H9 (cell line): Measurements from ENCODE around the gene RBM27. TPM values are rescaled to one million over a fixed set of nuclear protein-coding genes. Genes with fewer than 3 reads are reported as not detected.
A peak's percentile ranks its signal among the peaks of the same experiment; 100 is the strongest.

Experiments
- DNase-seq: peaks from one replicate; pipeline ENCODE4 v3.0.0-alpha.2; 2017
- H2AFZ ChIP-seq: one replicate; pipeline ENCODE4 v1.6.1; 2013; ENCODE audit warnings: mild to moderate bottlenecking, low read length, control low read depth, moderate library complexity
- H2AK5ac ChIP-seq: 2 replicates; pipeline ENCODE4 v1.6.1; 2013; ENCODE audit warnings: low read length, control low read depth, mixed read lengths; ENCODE audit not compliant: insufficient read length
- H2BK120ac ChIP-seq: one replicate; pipeline ENCODE4 v1.6.1; 2013; ENCODE audit warnings: low read depth, mild to moderate bottlenecking, low read length, control low read depth, inconsistent platforms; ENCODE audit not compliant: poor library complexity, severe bottlenecking
- H2BK12ac ChIP-seq: 2 replicates; pipeline ENCODE4 v1.6.1; 2013; ENCODE audit warnings: low read length, control low read depth, mixed read lengths, low read depth; ENCODE audit not compliant: insufficient read length
- H2BK15ac ChIP-seq: 2 replicates; pipeline ENCODE4 v1.6.1; 2013; ENCODE audit warnings: low read depth, low read length, control low read depth
- H2BK20ac ChIP-seq: one replicate; pipeline ENCODE4 v1.6.1; 2013; ENCODE audit warnings: low read depth, mild to moderate bottlenecking, low read length, control low read depth, inconsistent platforms; ENCODE audit not compliant: poor library complexity, severe bottlenecking
- H2BK5ac ChIP-seq: 2 replicates; pipeline ENCODE4 v1.6.1; 2013; ENCODE audit warnings: low read length, control low read depth, mixed read lengths; ENCODE audit not compliant: insufficient read length
- H3K14ac ChIP-seq: 2 replicates; pipeline ENCODE4 v1.6.1; 2013; ENCODE audit warnings: low read length, control low read depth; ENCODE audit not compliant: insufficient read depth
- H3K18ac ChIP-seq: 2 replicates; pipeline ENCODE4 v1.6.1; 2013; ENCODE audit warnings: low read depth, mild to moderate bottlenecking, mixed read lengths, low read length, control low read depth; ENCODE audit not compliant: insufficient read length
- H3K23ac ChIP-seq: 2 replicates; pipeline ENCODE4 v1.6.1; 2013; ENCODE audit warnings: low read length, control low read depth, mixed read lengths, low read depth; ENCODE audit not compliant: insufficient read length
- H3K23me2 ChIP-seq: 2 replicates; pipeline ENCODE4 v1.6.1; 2013; ENCODE audit warnings: low read depth, mild to moderate bottlenecking, mixed read lengths, low read length, control low read depth; ENCODE audit not compliant: insufficient read length, poor library complexity, severe bottlenecking
- H3K27ac ChIP-seq: 2 replicates; pipeline ENCODE4 v1.5.1; 2013; ENCODE audit warnings: low read length, control low read depth, mixed read lengths, low read depth; ENCODE audit not compliant: insufficient read length
- H3K27me3 ChIP-seq: 2 replicates; pipeline ENCODE4 v1.6.1; 2013; ENCODE audit warnings: low read length, control low read depth, inconsistent platforms; ENCODE audit not compliant: insufficient read depth
- H3K4ac ChIP-seq: 2 replicates; pipeline ENCODE4 v1.6.1; 2013; ENCODE audit warnings: low read depth, mild to moderate bottlenecking, control low read depth, inconsistent platforms, low read length, moderate library complexity
- H3K4me1 ChIP-seq: 2 replicates; pipeline ENCODE4 v1.6.1; 2013; ENCODE audit warnings: low read length, control low read depth, inconsistent platforms; ENCODE audit not compliant: insufficient read depth
- H3K4me2 ChIP-seq: 2 replicates; pipeline ENCODE4 v1.6.1; 2013; ENCODE audit warnings: low read length, control low read depth, mixed read lengths; ENCODE audit not compliant: insufficient read length, insufficient read depth
- H3K56ac ChIP-seq: 2 replicates; pipeline ENCODE4 v1.6.1; 2013; ENCODE audit warnings: low read depth, mild to moderate bottlenecking, mixed read lengths, low read length, control low read depth; ENCODE audit not compliant: insufficient read length
- H3K79me1 ChIP-seq: 2 replicates; pipeline ENCODE4 v1.6.1; 2013; ENCODE audit warnings: low read depth, mild to moderate bottlenecking, moderate library complexity, low read length, control low read depth, inconsistent platforms; ENCODE audit not compliant: insufficient read depth, poor library complexity, severe bottlenecking
- H3K79me2 ChIP-seq: 2 replicates; pipeline ENCODE4 v1.6.1; 2013; ENCODE audit warnings: low read length, control low read depth, inconsistent platforms; ENCODE audit not compliant: insufficient read depth
- H3K9ac ChIP-seq: 2 replicates; pipeline ENCODE4 v1.6.1; 2013; ENCODE audit warnings: low read length, control low read depth, mixed read lengths; ENCODE audit not compliant: insufficient read length; ENCODE audit errors: extremely low read depth
- H3K9me3 ChIP-seq: one replicate; pipeline ENCODE4 v1.6.1; 2013; ENCODE audit warnings: low read depth, low read length, inconsistent platforms; ENCODE audit not compliant: control insufficient read depth
- H3T11ph ChIP-seq: one replicate; pipeline ENCODE4 v1.6.1; 2013; ENCODE audit warnings: mild to moderate bottlenecking, low read length, control low read depth, inconsistent platforms
- H4K20me1 ChIP-seq: one replicate; pipeline ENCODE4 v1.6.1; 2013; ENCODE audit not compliant: control insufficient read depth, insufficient read length, insufficient read depth
- H4K5ac ChIP-seq: 2 replicates; pipeline ENCODE4 v1.6.1; 2013; ENCODE audit warnings: low read depth, mild to moderate bottlenecking, mixed read lengths, low read length, control low read depth; ENCODE audit not compliant: insufficient read length
- H4K8ac ChIP-seq: replicated peaks from 2 replicates; pipeline ENCODE4 v1.6.1; 2013; ENCODE audit warnings: low read length, control low read depth, mixed read lengths, low read depth; ENCODE audit not compliant: insufficient read length
- H4K91ac ChIP-seq: 2 replicates; pipeline ENCODE4 v1.6.1; 2013; ENCODE audit warnings: low read depth, mild to moderate bottlenecking, moderate library complexity, mixed read lengths, low read length, control low read depth; ENCODE audit not compliant: insufficient read length
- H3K27ac Mint-ChIP-seq, 3 experiments: 2 replicates in 2 of 3; 3 replicates in 1 of 3; pipeline ENCODE4 v1.8.0; 2020 to 2021; ENCODE audit warnings: mixed read lengths in 3 of 3, mild to moderate bottlenecking in 1 of 3, moderate library complexity in 1 of 3
- H3K27me3 Mint-ChIP-seq: 2 replicates; pipeline ENCODE4 v1.8.0; 2021; ENCODE audit warnings: low read depth, mild to moderate bottlenecking, moderate library complexity, mixed read lengths
- H3K36me3 Mint-ChIP-seq, 3 experiments: 2 replicates in 2 of 3; 3 replicates in 1 of 3; pipeline ENCODE4 v1.8.0; 2020 to 2021; ENCODE audit warnings: low read depth in 3 of 3, mixed read lengths in 3 of 3; ENCODE audit not compliant: insufficient read depth in 1 of 3
- H3K4me1 Mint-ChIP-seq, 2 experiments: 2 replicates each; pipeline ENCODE4 v1.8.0; 2020; ENCODE audit warnings: mixed read lengths in 2 of 2
- H3K4me3 Mint-ChIP-seq, 2 experiments: 2 replicates in 1 of 2; 3 replicates in 1 of 2; pipeline ENCODE4 v1.8.0; 2020 to 2021; ENCODE audit warnings: mild to moderate bottlenecking in 2 of 2, mixed read lengths in 2 of 2, moderate library complexity in 1 of 2
- H3K9me3 Mint-ChIP-seq, 2 experiments: 2 replicates in 1 of 2; 3 replicates in 1 of 2; pipeline ENCODE4 v1.8.0; 2020; ENCODE audit warnings: mild to moderate bottlenecking in 2 of 2, mixed read lengths in 2 of 2, moderate library complexity in 1 of 2
- CTCF ChIP-seq: fragments of 200-600 bp; sonication (generic); conservative IDR thresholded peaks from 3 replicates; pipeline ENCODE4 v1.8.0; 2021; ENCODE audit warnings: antibody characterized with exemption, mild to moderate bottlenecking
- WGBS: extraction: QIAGEN DNeasy Blood & Tissue Kit; methylation state at CpG from one replicate; pipeline ENCODE4 v1.1.7; 2013; ENCODE audit warnings: missing lambda C conversion rate, low lambda C conversion rate, mixed read lengths; ENCODE audit not compliant: insufficient read length; ENCODE audit errors: extremely low coverage; 5-methylcytosine and 5-hydroxymethylcytosine counted together
- total RNA-seq: library from RNA; stranded (reverse); gene quantifications from 2 replicates; pipeline ENCODE4 v1.2.1, GENCODE V29; 2021

RBM27 gene
- total RNA-seq, 1 experiment from 2014 or later, result 33.8 TPM

- Histone ChIP-seq H3K56ac (no peak overlapping the region), H2BK15ac (no peak overlapping the region), H2BK5ac (no peak overlapping the region), H4K91ac (no peak overlapping the region), H3K9ac (no peak overlapping the region), H3K4ac (no peak overlapping the region), H3K4me2 (no peak overlapping the region), H3K27ac (no peak overlapping the region), H2BK12ac (no peak overlapping the region), H2BK120ac (no peak overlapping the region), H2AK5ac (no peak overlapping the region), H3K4me1 (no peaks in the 10 kb centered on the region), H3K27me3 (no peaks in the 10 kb centered on the region), H3K23ac (no peak overlapping the region), H3K23me2 (no peaks in the 10 kb centered on the region), H3K79me1 (peaks cover 7% of the 10 kb centered on the region), H3K79me2 (peaks cover 46% of the 10 kb centered on the region; the same call in 1 of the 2 replicates), H3K18ac (no peak overlapping the region), H4K20me1 (no peaks in the 10 kb centered on the region), H4K8ac (no peak overlapping the region), H2AFZ (no peak overlapping the region), H3T11ph (no peak overlapping the region), H3K14ac (no peak overlapping the region), H4K5ac (no peak overlapping the region), H3K9me3 (no peaks in the 10 kb centered on the region), H2BK20ac (no peak overlapping the region)
- DNase-seq, result no peak
- Mint-ChIP-seq H3K27me3 (no peaks in the 10 kb centered on the region), H3K4me3 (no peak overlapping the region; a peak in 1 of 5 replicates), H3K27ac (no peak overlapping the region), H3K9me3 (no peaks in the 10 kb centered on the region), H3K4me1 (no peaks in the 10 kb centered on the region), H3K36me3 (peaks cover 3 to 5% (median 4%) of the 10 kb centered on the region in 3 experiments; a peak in 3 of 7 replicates)
- WGBS, result no CpG with 5 or more reads among the region's 3 CpGs
- TF ChIP-seq CTCF, result peak; percentile 47; the same call in 2 of the 3 replicates
Observed at GRCh38 chr5:146208916-146209522, 5.6 kb downstream of the RBM27 start.
